Measurements from ENCODE around the gene POLE2. TPM values are rescaled to one million over a fixed set of nuclear protein-coding genes. Genes with fewer than 3 reads are reported as not detected.

Gene POLE2
- total and polyA plus RNA-seq, 2 of the 13 experiments (the other 11 are each of a cell fraction or from before 2014, with no cell fraction given), result 16.6 to 37.0 TPM

DNA sequence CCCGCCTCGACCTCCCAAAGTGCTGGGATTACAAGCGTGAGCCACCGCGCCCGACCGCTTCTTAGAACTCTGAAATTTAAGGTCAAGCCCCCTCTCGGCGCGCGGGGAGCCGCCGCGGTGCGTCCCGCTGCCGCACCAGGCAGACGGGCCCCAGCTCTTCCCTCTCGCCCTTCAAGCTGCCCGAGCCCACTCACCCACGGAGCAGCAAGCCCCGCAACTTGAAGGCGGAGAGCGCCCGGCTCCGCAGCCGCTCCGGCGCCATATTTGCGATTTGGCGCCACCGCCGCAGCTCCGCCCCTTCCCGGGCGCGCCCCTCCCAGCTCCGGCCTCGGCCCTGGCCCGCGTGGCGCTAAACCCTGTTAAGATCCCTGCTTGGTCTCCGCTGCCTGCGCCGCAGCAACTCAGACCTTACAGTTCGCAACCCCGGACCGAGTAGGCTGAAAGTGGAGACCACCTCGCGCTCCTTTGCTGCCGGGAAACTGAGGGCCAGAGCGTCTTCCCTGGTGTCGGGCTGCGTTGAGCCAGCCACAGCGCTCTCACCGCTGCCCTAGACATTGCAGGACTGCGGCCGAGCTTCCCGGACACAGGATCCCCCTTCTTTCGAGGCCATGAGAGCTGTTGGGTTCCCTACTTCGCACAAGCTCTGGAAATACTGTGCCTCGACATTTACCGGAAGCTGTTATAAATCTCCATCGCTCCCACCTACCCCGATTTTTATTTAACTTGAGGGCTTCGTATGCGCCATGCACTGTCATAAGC lies at the start of gene POLE2 (continued):
- TF ChIP-seq, protein P1, sequence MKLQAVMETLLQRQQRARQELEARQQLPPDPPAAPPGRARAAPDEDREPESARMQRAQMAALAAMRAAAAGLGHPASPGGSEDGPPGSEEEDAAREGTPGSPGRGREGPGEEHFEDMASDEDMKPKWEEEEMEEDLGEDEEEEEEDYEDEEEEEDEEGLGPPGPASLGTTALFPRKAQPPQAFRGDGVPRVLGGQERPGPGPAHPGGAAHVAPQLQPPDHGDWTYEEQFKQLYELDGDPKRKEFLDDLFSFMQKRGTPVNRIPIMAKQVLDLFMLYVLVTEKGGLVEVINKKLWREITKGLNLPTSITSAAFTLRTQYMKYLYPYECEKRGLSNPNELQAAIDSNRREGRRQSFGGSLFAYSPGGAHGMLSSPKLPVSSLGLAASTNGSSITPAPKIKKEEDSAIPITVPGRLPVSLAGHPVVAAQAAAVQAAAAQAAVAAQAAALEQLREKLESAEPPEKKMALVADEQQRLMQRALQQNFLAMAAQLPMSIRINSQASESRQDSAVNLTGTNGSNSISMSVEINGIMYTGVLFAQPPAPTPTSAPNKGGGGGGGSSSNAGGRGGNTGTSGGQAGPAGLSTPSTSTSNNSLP (IDR thresholded peaks at IDR 0.05; ENCODE audit: low read depth, low read length), result no peak
- TF ChIP-seq CBFB (CRISPR knock-in tag; IDR thresholded peaks at IDR 0.05), result peak; percentile 41; the same call in 1 of the 2 replicates
- TF ChIP-seq NAIF1 (CRISPR knock-in tag; IDR thresholded peaks at IDR 0.05; ENCODE audit: borderline replicate concordance), result peak; percentile 62; the same call in 1 of the 2 replicates
- TF ChIP-seq, protein P2, sequence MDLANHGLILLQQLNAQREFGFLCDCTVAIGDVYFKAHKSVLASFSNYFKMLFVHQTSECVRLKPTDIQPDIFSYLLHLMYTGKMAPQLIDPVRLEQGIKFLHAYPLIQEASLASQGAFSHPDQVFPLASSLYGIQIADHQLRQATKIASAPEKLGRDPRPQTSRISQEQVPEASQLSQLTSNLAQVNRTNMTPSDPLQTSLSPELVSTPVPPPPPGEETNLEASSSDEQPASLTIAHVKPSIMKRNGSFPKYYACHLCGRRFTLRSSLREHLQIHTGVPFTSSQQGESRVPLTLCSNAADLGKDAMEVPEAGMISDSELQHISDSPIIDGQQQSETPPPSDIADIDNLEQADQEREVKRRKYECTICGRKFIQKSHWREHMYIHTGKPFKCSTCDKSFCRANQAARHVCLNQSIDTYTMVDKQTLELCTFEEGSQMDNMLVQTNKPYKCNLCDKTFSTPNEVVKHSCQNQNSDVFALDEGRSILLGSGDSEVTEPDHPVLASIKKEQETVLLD (CRISPR knock-in tag; IDR thresholded peaks at IDR 0.05; ENCODE audit: low read depth), result 0 out of 2 replicates have a peak, but pooled peaks have one; percentile 12
- 0 out of 2 replicates have a peak, but pooled peaks have one; percentile 41 for TF ChIP-seq ZNF746 (CRISPR knock-in tag; IDR thresholded peaks at IDR 0.05)
- TF ChIP-seq ZNF549 (CRISPR knock-in tag; IDR thresholded peaks at IDR 0.05), result no peak
- TF ChIP-seq REXO4 (CRISPR knock-in tag; IDR thresholded peaks at IDR 0.05; ENCODE audit: borderline replicate concordance), result no peak
- TF ChIP-seq KLF6 (CRISPR knock-in tag; IDR thresholded peaks at IDR 0.05), result peak; percentile 61
- peak; percentile 34 for TF ChIP-seq STAG1 (CRISPR knock-in tag; IDR thresholded peaks at IDR 0.05)
- TF ChIP-seq FOXM1 (CRISPR knock-in tag; IDR thresholded peaks at IDR 0.05), result 0 out of 2 replicates have a peak, but pooled peaks have one; percentile 59
- no peak for TF ChIP-seq PAX8 (CRISPR knock-in tag; IDR thresholded peaks at IDR 0.05; ENCODE audit: borderline replicate concordance)
- peak; percentile 94 for TF ChIP-seq ZNF572 (CRISPR knock-in tag; IDR thresholded peaks at IDR 0.05)
- TF ChIP-seq KDM2A (CRISPR knock-in tag; IDR thresholded peaks at IDR 0.05; ENCODE audit: borderline replicate concordance, low read depth), result peak; percentile 75; the same call in 1 of the 2 replicates
- TF ChIP-seq ZNF296 (CRISPR knock-in tag; conservative IDR thresholded peaks at IDR 0.05), result no peak
- TF ChIP-seq DR1 (CRISPR knock-in tag; IDR thresholded peaks at IDR 0.05), result peak; percentile 68
- TF ChIP-seq ZNF274 (CRISPR knock-in tag; IDR thresholded peaks at IDR 0.05), result peak; percentile 97
- TF ChIP-seq HMG20B (CRISPR knock-in tag; conservative IDR thresholded peaks at IDR 0.05), result no peak
- peak; percentile 43 for TF ChIP-seq TEAD3 (CRISPR knock-in tag; optimal IDR thresholded peaks at IDR 0.05; ENCODE audit: borderline replicate concordance)
- TF ChIP-seq NFE2 (CRISPR knock-in tag; IDR thresholded peaks at IDR 0.05), result no peak
- TF ChIP-seq ZNF615 (CRISPR knock-in tag; IDR thresholded peaks at IDR 0.05; ENCODE audit: borderline replicate concordance), result no peak; the same call in 1 of the 2 replicates
- TF ChIP-seq, protein P3, sequence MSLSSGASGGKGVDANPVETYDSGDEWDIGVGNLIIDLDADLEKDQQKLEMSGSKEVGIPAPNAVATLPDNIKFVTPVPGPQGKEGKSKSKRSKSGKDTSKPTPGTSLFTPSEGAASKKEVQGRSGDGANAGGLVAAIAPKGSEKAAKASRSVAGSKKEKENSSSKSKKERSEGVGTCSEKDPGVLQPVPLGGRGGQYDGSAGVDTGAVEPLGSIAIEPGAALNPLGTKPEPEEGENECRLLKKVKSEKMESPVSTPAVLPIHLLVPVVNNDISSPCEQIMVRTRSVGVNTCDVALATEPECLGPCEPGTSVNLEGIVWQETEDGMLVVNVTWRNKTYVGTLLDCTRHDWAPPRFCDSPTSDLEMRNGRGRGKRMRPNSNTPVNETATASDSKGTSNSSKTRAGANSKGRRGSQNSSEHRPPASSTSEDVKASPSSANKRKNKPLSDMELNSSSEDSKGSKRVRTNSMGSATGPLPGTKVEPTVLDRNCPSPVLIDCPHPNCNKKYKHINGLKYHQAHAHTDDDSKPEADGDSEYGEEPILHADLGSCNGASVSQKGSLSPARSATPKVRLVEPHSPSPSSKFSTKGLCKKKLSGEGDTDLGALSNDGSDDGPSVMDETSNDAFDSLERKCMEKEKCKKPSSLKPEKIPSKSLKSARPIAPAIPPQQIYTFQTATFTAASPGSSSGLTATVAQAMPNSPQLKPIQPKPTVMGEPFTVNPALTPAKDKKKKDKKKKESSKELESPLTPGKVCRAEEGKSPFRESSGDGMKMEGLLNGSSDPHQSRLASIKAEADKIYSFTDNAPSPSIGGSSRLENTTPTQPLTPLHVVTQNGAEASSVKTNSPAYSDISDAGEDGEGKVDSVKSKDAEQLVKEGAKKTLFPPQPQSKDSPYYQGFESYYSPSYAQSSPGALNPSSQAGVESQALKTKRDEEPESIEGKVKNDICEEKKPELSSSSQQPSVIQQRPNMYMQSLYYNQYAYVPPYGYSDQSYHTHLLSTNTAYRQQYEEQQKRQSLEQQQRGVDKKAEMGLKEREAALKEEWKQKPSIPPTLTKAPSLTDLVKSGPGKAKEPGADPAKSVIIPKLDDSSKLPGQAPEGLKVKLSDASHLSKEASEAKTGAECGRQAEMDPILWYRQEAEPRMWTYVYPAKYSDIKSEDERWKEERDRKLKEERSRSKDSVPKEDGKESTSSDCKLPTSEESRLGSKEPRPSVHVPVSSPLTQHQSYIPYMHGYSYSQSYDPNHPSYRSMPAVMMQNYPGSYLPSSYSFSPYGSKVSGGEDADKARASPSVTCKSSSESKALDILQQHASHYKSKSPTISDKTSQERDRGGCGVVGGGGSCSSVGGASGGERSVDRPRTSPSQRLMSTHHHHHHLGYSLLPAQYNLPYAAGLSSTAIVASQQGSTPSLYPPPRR (CRISPR knock-in tag; IDR thresholded peaks at IDR 0.05; ENCODE audit: borderline replicate concordance), result peak; percentile 63; the same call in 1 of the 2 replicates
- no peak; the same call in 1 of the 2 replicates for TF ChIP-seq ZNF337 (CRISPR knock-in tag; IDR thresholded peaks at IDR 0.05; ENCODE audit: borderline replicate concordance, low read depth)
- no peak for TF ChIP-seq NCOA2 (CRISPR knock-in tag; IDR thresholded peaks at IDR 0.05)
